ENCODE data around the gene MXI1.

Gene MXI1

GRCh38 chr10:110226926-110227641 lies 19.7 kb downstream of the MXI1 start:
- DNase-seq (ENCODE audit: low read depth, low spot score): no peak
- Histone ChIP-seq H3K27me3 (ENCODE audit: insufficient read depth, insufficient read length) (no peaks in the 10 kb centered on the region), H3K9me3 (ENCODE audit: insufficient read depth, low read length) (no peaks in the 10 kb centered on the region), H3K4me3 (ENCODE audit: insufficient read length, low read depth) (peak overlapping the region; percentile 54), H3K4me1 (ENCODE audit: insufficient read depth, insufficient read length) (peaks cover 3% of the 10 kb centered on the region), H3K9ac (ENCODE audit: insufficient read length, low read depth) (peak overlapping the region; percentile 32), H3K36me3 (ENCODE audit: insufficient read depth, insufficient read length, low read length) (no peaks in the 10 kb centered on the region)
- TF ChIP-seq ZNF274 (IDR thresholded peaks at IDR 0.05; ENCODE audit: low read depth, low read length): no peak
- no peak for TF ChIP-seq YY1 (IDR thresholded peaks at IDR 0.05; ENCODE audit: insufficient read depth, insufficient read length)
- TF ChIP-seq SUZ12 (IDR thresholded peaks at IDR 0.05; ENCODE audit: extremely low read depth, insufficient read depth, insufficient read length): no peak

- Histone ChIP-seq H3K36me3 (ENCODE audit: insufficient read depth, insufficient read length, low read length) (no peaks in the 10 kb centered on the region), H3K27me3 (ENCODE audit: insufficient read depth, insufficient read length) (no peaks in the 10 kb centered on the region), H3K9me3 (ENCODE audit: insufficient read depth, low read length) (no peaks in the 10 kb centered on the region), H3K4me3 (ENCODE audit: insufficient read length, low read depth) (no peak overlapping the region), H3K9ac (ENCODE audit: insufficient read length, low read depth) (no peak overlapping the region), H3K4me1 (ENCODE audit: insufficient read depth, insufficient read length) (no peaks in the 10 kb centered on the region)
- no peak for DNase-seq (ENCODE audit: low read depth, low spot score)
- no peak for TF ChIP-seq YY1 (IDR thresholded peaks at IDR 0.05; ENCODE audit: insufficient read depth, insufficient read length)
- no peak for TF ChIP-seq ZNF274 (IDR thresholded peaks at IDR 0.05; ENCODE audit: low read depth, low read length)
- TF ChIP-seq SUZ12 (IDR thresholded peaks at IDR 0.05; ENCODE audit: extremely low read depth, insufficient read depth, insufficient read length): no peak
Observed at GRCh38 chr10:110228066-110228465, 20.7 kb downstream of the MXI1 start.

GRCh38 chr10:110229155-110229554 lies 21.8 kb downstream of the MXI1 start:
- TF ChIP-seq SUZ12 (IDR thresholded peaks at IDR 0.05; ENCODE audit: extremely low read depth, insufficient read depth, insufficient read length) (no peak), ZNF274 (IDR thresholded peaks at IDR 0.05; ENCODE audit: low read depth, low read length) (no peak)
- no peaks in the 10 kb centered on the region for H3K9me3 ChIP-seq (ENCODE audit: insufficient read depth, low read length)
- H3K36me3 ChIP-seq (ENCODE audit: insufficient read depth, insufficient read length, low read length): no peaks in the 10 kb centered on the region
- no peaks in the 10 kb centered on the region for H3K27me3 ChIP-seq (ENCODE audit: insufficient read depth, insufficient read length)
- H3K4me1 ChIP-seq (ENCODE audit: insufficient read depth, insufficient read length): no peaks in the 10 kb centered on the region
- no peak overlapping the region for H3K4me3 ChIP-seq (ENCODE audit: insufficient read length, low read depth)
- DNase-seq (ENCODE audit: low read depth, low spot score): no peak
- no peak overlapping the region for H3K9ac ChIP-seq (ENCODE audit: insufficient read length, low read depth)

GRCh38 chr10:110233846-110234245 lies 26.4 kb downstream of the MXI1 start:
- Histone ChIP-seq H3K27me3 (ENCODE audit: insufficient read depth, insufficient read length) (no peaks in the 10 kb centered on the region), H3K9ac (ENCODE audit: insufficient read length, low read depth) (no peak overlapping the region), H3K4me1 (ENCODE audit: insufficient read depth, insufficient read length) (no peaks in the 10 kb centered on the region), H3K4me3 (ENCODE audit: insufficient read length, low read depth) (no peak overlapping the region), H3K9me3 (ENCODE audit: insufficient read depth, low read length) (no peaks in the 10 kb centered on the region), H3K36me3 (ENCODE audit: insufficient read depth, insufficient read length, low read length) (peaks cover 6% of the 10 kb centered on the region)
- no peak for TF ChIP-seq ZNF274 (IDR thresholded peaks at IDR 0.05; ENCODE audit: low read depth, low read length)
- no peak for DNase-seq (ENCODE audit: low read depth, low spot score)

GRCh38 chr10:110237894-110238480 lies 30.6 kb downstream of the MXI1 start:
- Histone ChIP-seq H3K27me3 (ENCODE audit: insufficient read depth, insufficient read length) (no peaks in the 10 kb centered on the region), H3K4me3 (ENCODE audit: insufficient read length, low read depth) (no peak overlapping the region), H3K4me1 (ENCODE audit: insufficient read depth, insufficient read length) (no peaks in the 10 kb centered on the region), H3K36me3 (ENCODE audit: insufficient read depth, insufficient read length, low read length) (peaks cover 6% of the 10 kb centered on the region), H3K9ac (ENCODE audit: insufficient read length, low read depth) (no peak overlapping the region), H3K9me3 (ENCODE audit: insufficient read depth, low read length) (no peaks in the 10 kb centered on the region)
- TF ChIP-seq ZNF274 (IDR thresholded peaks at IDR 0.05; ENCODE audit: low read depth, low read length): no peak
- TF ChIP-seq SUZ12 (IDR thresholded peaks at IDR 0.05; ENCODE audit: extremely low read depth, insufficient read depth, insufficient read length): no peak
- TF ChIP-seq YY1 (IDR thresholded peaks at IDR 0.05; ENCODE audit: insufficient read depth, insufficient read length): no peak
- DNase-seq (ENCODE audit: low read depth, low spot score): no peak

GRCh38 chr10:110239892-110240291 lies 32.5 kb downstream of the MXI1 start:
- no peaks in the 10 kb centered on the region for H3K4me1 ChIP-seq (ENCODE audit: insufficient read depth, insufficient read length)
- no peaks in the 10 kb centered on the region for H3K9me3 ChIP-seq (ENCODE audit: insufficient read depth, low read length)
- no peak for DNase-seq (ENCODE audit: low read depth, low spot score)
- no peaks in the 10 kb centered on the region for H3K27me3 ChIP-seq (ENCODE audit: insufficient read depth, insufficient read length)
- H3K4me3 ChIP-seq (ENCODE audit: insufficient read length, low read depth): no peak overlapping the region
- no peak for TF ChIP-seq YY1 (IDR thresholded peaks at IDR 0.05; ENCODE audit: insufficient read depth, insufficient read length)
- no peak for TF ChIP-seq SUZ12 (IDR thresholded peaks at IDR 0.05; ENCODE audit: extremely low read depth, insufficient read depth, insufficient read length)
- no peak for TF ChIP-seq ZNF274 (IDR thresholded peaks at IDR 0.05; ENCODE audit: low read depth, low read length)
- no peak overlapping the region for H3K9ac ChIP-seq (ENCODE audit: insufficient read length, low read depth)
- peaks cover 6% of the 10 kb centered on the region for H3K36me3 ChIP-seq (ENCODE audit: insufficient read depth, insufficient read length, low read length)

GRCh38 chr10:110241407-110241806 lies 34.0 kb downstream of the MXI1 start:
- TF ChIP-seq ZNF274 (IDR thresholded peaks at IDR 0.05; ENCODE audit: low read depth, low read length) (no peak), YY1 (IDR thresholded peaks at IDR 0.05; ENCODE audit: insufficient read depth, insufficient read length) (no peak), SUZ12 (IDR thresholded peaks at IDR 0.05; ENCODE audit: extremely low read depth, insufficient read depth, insufficient read length) (no peak)
- no peaks in the 10 kb centered on the region for H3K9me3 ChIP-seq (ENCODE audit: insufficient read depth, low read length)
- H3K27me3 ChIP-seq (ENCODE audit: insufficient read depth, insufficient read length): no peaks in the 10 kb centered on the region
- peaks cover 6% of the 10 kb centered on the region for H3K36me3 ChIP-seq (ENCODE audit: insufficient read depth, insufficient read length, low read length)
- DNase-seq (ENCODE audit: low read depth, low spot score): no peak
- no peak overlapping the region for H3K9ac ChIP-seq (ENCODE audit: insufficient read length, low read depth)
- H3K4me1 ChIP-seq (ENCODE audit: insufficient read depth, insufficient read length): no peaks in the 10 kb centered on the region
- H3K4me3 ChIP-seq (ENCODE audit: insufficient read length, low read depth): no peak overlapping the region

Measured in NT2/D1 (cell line).